HepG2 (cell line): ENCODE data around the gene TBX10. TPM values are rescaled to one million over a fixed set of nuclear protein-coding genes. Genes with fewer than 3 reads are reported as not detected.
"Not testable (repeated sequence)": the region's sequence is repeated elsewhere in the genome, so short reads cannot be mapped to it uniquely, and the experiment has no call there.

Experiments used
- ATAC-seq: fragments of 200-7000 bp; cut with Tn5 transposase; 3 replicates; pipeline ENCODE4 v1.9.1; 2020; ENCODE audit warnings: mild to moderate bottlenecking, moderate library complexity
- BruUV-seq: library from RNA; stranded (reverse); fragments of 400-500 nt; replicated peaks from 2 replicates; lab custom pipeline; 2021; lab: Mats Ljungman, UMichigan
- CTCF ChIA-PET: fragments of 300-600 bp; formaldehyde crosslinking; extraction: SDS; loops from one replicate; lab custom pipeline; 2021; ENCODE audit warnings: low total read pairs, inconsistent platforms, low intra/inter-chr PET ratio; lab: Yijun Ruan, JAX
- POLR2A ChIA-PET: fragments of 350-600 bp; sonication (Branson Sonifier 250); formaldehyde crosslinking; loops from one replicate; lab custom pipeline; 2020; ENCODE audit warnings: antibody characterized with exemption, inconsistent platforms; lab: Yijun Ruan, JAX
- DNase-seq: peaks from one replicate; pipeline ENCODE4 v3.0.0-alpha.2; 2015; ENCODE audit warnings: low spot score
- FAIRE-seq: peaks from 3 replicates; lab custom pipeline; 2011; peaks lifted over from hg19 to GRCh38; lab: Jason Lieb, UNC
- H2AFZ ChIP-seq: one replicate; pipeline ENCODE4 v1.6.1; 2011; ENCODE audit warnings: low read length, inconsistent platforms
- H3K27ac ChIP-seq: fragments of 300-600 bp; 3 replicates; pipeline ENCODE4 v1.8.0; 2011; ENCODE audit warnings: mixed run types, mild to moderate bottlenecking, mixed read lengths, low read length, inconsistent platforms; ENCODE audit not compliant: insufficient read depth; ENCODE audit errors: extremely low read length
- H3K27me3 ChIP-seq, 2 experiments: fragments of 200-600 bp in 1 of 2; 2 replicates in 1 of 2; 3 replicates in 1 of 2; pipeline versions ENCODE4 v1.6.0 to v1.8.0; 2011; ENCODE audit warnings: low read length in 2 of 2, mild to moderate bottlenecking in 2 of 2, moderate library complexity in 2 of 2, inconsistent platforms in 1 of 2; ENCODE audit not compliant: insufficient read depth in 2 of 2, control insufficient read depth in 1 of 2
- H3K36me3 ChIP-seq, 2 experiments: fragments of 200-600 bp in 1 of 2; replicated peaks in 1 of 2; 2 replicates in 1 of 2; 3 replicates in 1 of 2; pipeline versions ENCODE4 v1.5.1 to v1.8.0; 2011; ENCODE audit warnings: low read length in 2 of 2, inconsistent platforms in 1 of 2; ENCODE audit not compliant: insufficient read depth in 2 of 2, control insufficient read depth in 1 of 2
- H3K4me1 ChIP-seq: 2 replicates; pipeline ENCODE4 v1.5.1; 2012; ENCODE audit warnings: low read length, inconsistent platforms; ENCODE audit not compliant: insufficient read depth
- H3K4me2 ChIP-seq: 2 replicates; pipeline ENCODE4 v1.6.0; 2011; ENCODE audit warnings: low read depth, low read length, inconsistent platforms
- H3K4me3 ChIP-seq, 3 experiments: fragments of 200-600 bp in 1 of 3; sonication (generic), shearing (Covaris generic) in 1 of 3; replicated peaks in 1 of 3; 2 replicates each; pipeline ENCODE4 v1.5.1; 2011 to 2016; ENCODE audit warnings: low read length in 3 of 3, inconsistent platforms in 2 of 3, low read depth in 2 of 3, mild to moderate bottlenecking in 2 of 3, control low read depth in 1 of 3, mixed read lengths in 1 of 3; ENCODE audit not compliant: insufficient read depth in 1 of 3
- H3K79me2 ChIP-seq: one replicate; pipeline ENCODE4 v1.6.1; 2011; ENCODE audit warnings: low read length, inconsistent platforms; ENCODE audit not compliant: insufficient read depth
- H3K9ac ChIP-seq: 2 replicates; pipeline ENCODE4 v1.6.0; 2011; ENCODE audit warnings: mild to moderate bottlenecking, low read depth, low read length, inconsistent platforms; ENCODE audit not compliant: insufficient read depth
- H3K9me3 ChIP-seq: 2 replicates; pipeline ENCODE4 v1.5.1; 2012; ENCODE audit warnings: mild to moderate bottlenecking, low read length
- H4K20me1 ChIP-seq: 2 replicates; pipeline ENCODE4 v1.6.0; 2011; ENCODE audit warnings: inconsistent platforms, mild to moderate bottlenecking, low read length, moderate library complexity; ENCODE audit not compliant: insufficient read depth
- CHD2 ChIP-seq: IDR thresholded peaks from 2 replicates; pipeline ENCODE4 v1.6.1; 2011; ENCODE audit warnings: low read depth, low read length, improper control_type of control experiment
- WGBS: methylation state at CpG from one replicate; pipeline ENCODE4 v1.1.6; 2017; ENCODE audit warnings: low lambda C conversion rate; 5-methylcytosine and 5-hydroxymethylcytosine counted together
- in situ Hi-C: cut with HindIII; loops from 2 replicates; pipeline ENCODE4 v1.10.0; 2017; ENCODE audit warnings: low pct_unique_long_range_greater_than_20kb; ENCODE audit not compliant: extremely low pct_ligation_motif_present
- intact Hi-C: fragments of 100-400 bp; cut with micrococcal nuclease; formaldehyde crosslinking; loops from one replicate; pipeline ENCODE4 v1.10.0; 2022; ENCODE audit not compliant: unreplicated experiment
- polyA plus RNA-seq, 8 experiments: library from polyadenylated mRNA; depleted of rRNA in 3 of 8; stranded (reverse) in 7 of 8; unstranded in 1 of 8; fragments of >200 nt; fragmentation: Illumina TruSeq in 4 of 8; extraction: Trizol in 4 of 8; gene quantifications; 2 replicates each; pipeline versions ENCODE4 v1.2.1 to v1.2.3, GENCODE V29; 2011 to 2016; ENCODE audit warnings: low read depth in 4 of 8, missing spikeins in 1 of 8, mixed read lengths in 1 of 8; ENCODE audit not compliant: insufficient read depth in 1 of 8
- total RNA-seq, 5 experiments: library from RNA; depleted of rRNA; stranded (reverse); fragments of >200 nt; fragmentation: Illumina TruSeq; extraction: Trizol; gene quantifications; 2 replicates each; pipeline ENCODE4 v1.2.3, GENCODE V29; 2016; ENCODE audit warnings: low read depth in 1 of 5
- TF ChIP-seq, protein P1 (sequence below): sonication (generic); formaldehyde crosslinking; IDR thresholded peaks from 2 replicates; pipeline ENCODE4; 2020; ENCODE audit warnings: missing genetic modification reagents, mild to moderate bottlenecking, borderline replicate concordance

Gene TBX10
- total and polyA plus RNA-seq, 2 of the 13 experiments (the other 11 are each of a cell fraction or from before 2014, with no cell fraction given): 0.27 to 1.7 TPM

- Histone ChIP-seq H3K9ac (no peak overlapping the region), H2AFZ (no peak overlapping the region), H3K36me3 (no peaks in the 10 kb centered on the region), H3K27me3 (peaks cover 0 to 9% of the 10 kb centered on the region in 2 experiments; a peak in 4 of 5 replicates)
- in situ Hi-C loops (no loop called here), intact Hi-C loops (no loop called here)
- CTCF ChIA-PET: interaction anchor here (3.5 kb wide), 1 partner anchor 21 kb away, joined by 12 read pairs; no protein-coding TSS in a partner anchor
- no peak for ATAC-seq
- TF ChIP-seq CHD2: no peak
- TF ChIP-seq, protein P1, sequence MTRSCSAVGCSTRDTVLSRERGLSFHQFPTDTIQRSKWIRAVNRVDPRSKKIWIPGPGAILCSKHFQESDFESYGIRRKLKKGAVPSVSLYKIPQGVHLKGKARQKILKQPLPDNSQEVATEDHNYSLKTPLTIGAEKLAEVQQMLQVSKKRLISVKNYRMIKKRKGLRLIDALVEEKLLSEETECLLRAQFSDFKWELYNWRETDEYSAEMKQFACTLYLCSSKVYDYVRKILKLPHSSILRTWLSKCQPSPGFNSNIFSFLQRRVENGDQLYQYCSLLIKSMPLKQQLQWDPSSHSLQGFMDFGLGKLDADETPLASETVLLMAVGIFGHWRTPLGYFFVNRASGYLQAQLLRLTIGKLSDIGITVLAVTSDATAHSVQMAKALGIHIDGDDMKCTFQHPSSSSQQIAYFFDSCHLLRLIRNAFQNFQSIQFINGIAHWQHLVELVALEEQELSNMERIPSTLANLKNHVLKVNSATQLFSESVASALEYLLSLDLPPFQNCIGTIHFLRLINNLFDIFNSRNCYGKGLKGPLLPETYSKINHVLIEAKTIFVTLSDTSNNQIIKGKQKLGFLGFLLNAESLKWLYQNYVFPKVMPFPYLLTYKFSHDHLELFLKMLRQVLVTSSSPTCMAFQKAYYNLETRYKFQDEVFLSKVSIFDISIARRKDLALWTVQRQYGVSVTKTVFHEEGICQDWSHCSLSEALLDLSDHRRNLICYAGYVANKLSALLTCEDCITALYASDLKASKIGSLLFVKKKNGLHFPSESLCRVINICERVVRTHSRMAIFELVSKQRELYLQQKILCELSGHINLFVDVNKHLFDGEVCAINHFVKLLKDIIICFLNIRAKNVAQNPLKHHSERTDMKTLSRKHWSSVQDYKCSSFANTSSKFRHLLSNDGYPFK (CRISPR knock-in tag): no peak
- TF ChIP-seq, all 625 proteins: peak for 0
- H3K79me2 ChIP-seq: no peaks in the 10 kb centered on the region
- BruUV-seq: no TSS peak
- no peak overlapping the region for H3K27ac ChIP-seq
- peaks cover 31% of the 10 kb centered on the region for H3K4me1 ChIP-seq
- no peak overlapping the region for H3K4me3 ChIP-seq
- H4K20me1 ChIP-seq: no peaks in the 10 kb centered on the region
- 72% methylated on average over 7 of the region's 24 CpGs for WGBS
- DNase-seq (no peak), FAIRE-seq (no peak)
- no peak overlapping the region for H3K4me2 ChIP-seq
- no peaks in the 10 kb centered on the region for H3K9me3 ChIP-seq
- POLR2A ChIA-PET: interaction anchor here (2.4 kb wide), 1 partner anchor 9 kb away, joined by 9 read pairs; the partner anchor contains the start of gene NUDT8
Measured at GRCh38 chr11:67638535-67639437, 777 bp downstream of the TBX10 start.

GRCh38 chr11:67637441-67637840 lies 2.1 kb downstream of the TBX10 start:
- H3K9ac ChIP-seq, H2AFZ ChIP-seq, H3K4me3 ChIP-seq, H4K20me1 ChIP-seq, BruUV-seq, DNase-seq, ATAC-seq, H3K27me3 ChIP-seq, H3K4me2 ChIP-seq, intact Hi-C loops, H3K9me3 ChIP-seq, FAIRE-seq, in situ Hi-C loops, H3K27ac ChIP-seq, H3K36me3 ChIP-seq, POLR2A ChIA-PET, H3K79me2 ChIP-seq: not testable (repeated sequence)
- peaks cover 44% of the 10 kb centered on the region for H3K4me1 ChIP-seq
- CTCF ChIA-PET: interaction anchor here (1.2 kb wide), 1 partner anchor 22 kb away, joined by 3 read pairs; no protein-coding TSS in a partner anchor
- WGBS: 36% methylated on average over 3 of the region's 3 CpGs
